ENCODE data around the gene SH3BP2. TPM values are rescaled to one million over a fixed set of nuclear protein-coding genes. Genes with fewer than 3 reads are reported as not detected.

SH3BP2 gene
- total RNA-seq, 1 donor = 30.8 TPM

DNA sequence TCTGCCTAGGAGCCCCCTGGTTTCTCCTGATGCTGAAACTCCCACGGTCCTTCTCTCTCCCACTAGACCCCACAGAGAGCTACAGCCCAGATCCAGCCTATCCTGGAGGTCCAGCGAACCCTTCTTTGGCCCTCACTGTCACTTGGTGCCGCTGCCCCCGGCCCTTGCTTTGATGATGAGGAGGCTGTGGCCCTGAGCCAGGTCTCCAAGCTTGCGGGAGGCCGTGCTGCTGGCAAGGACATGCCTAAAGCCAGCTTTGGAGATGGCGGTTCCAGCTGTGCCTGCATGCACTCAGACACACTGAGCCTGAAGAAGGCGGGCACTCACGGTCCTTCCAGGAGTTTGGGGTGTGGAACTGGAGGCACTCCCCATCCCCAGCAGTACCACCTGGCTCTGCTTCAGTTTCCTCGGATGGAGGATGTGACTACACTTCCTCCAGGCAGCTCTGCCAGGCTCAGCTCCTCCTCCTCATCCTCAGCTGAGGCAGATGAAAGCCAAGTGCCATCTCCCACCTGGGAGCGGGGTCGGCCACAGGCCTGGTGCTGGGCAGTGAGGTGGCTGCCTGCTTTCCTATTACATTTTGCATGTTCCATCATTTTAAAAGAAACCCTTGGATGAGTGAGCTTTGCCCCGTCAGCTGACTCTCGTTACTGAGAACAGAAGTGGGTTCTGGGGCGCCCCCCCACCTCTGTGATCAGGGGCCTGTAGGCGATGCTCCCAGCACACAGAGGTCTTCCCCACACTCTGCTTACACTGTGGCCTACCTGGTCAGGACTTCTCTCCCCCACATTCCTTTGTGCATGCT is 45.8 kb upstream of the SH3BP2 start:
- DNase-seq (ENCODE audit: low read depth) = no peak
- TF ChIP-seq, protein P1, sequence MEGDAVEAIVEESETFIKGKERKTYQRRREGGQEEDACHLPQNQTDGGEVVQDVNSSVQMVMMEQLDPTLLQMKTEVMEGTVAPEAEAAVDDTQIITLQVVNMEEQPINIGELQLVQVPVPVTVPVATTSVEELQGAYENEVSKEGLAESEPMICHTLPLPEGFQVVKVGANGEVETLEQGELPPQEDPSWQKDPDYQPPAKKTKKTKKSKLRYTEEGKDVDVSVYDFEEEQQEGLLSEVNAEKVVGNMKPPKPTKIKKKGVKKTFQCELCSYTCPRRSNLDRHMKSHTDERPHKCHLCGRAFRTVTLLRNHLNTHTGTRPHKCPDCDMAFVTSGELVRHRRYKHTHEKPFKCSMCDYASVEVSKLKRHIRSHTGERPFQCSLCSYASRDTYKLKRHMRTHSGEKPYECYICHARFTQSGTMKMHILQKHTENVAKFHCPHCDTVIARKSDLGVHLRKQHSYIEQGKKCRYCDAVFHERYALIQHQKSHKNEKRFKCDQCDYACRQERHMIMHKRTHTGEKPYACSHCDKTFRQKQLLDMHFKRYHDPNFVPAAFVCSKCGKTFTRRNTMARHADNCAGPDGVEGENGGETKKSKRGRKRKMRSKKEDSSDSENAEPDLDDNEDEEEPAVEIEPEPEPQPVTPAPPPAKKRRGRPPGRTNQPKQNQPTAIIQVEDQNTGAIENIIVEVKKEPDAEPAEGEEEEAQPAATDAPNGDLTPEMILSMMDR (IDR thresholded peaks at IDR 0.05; ENCODE audit: insufficient read depth, low read length) = no peak
- H3K4me3 ChIP-seq (ENCODE audit: low read depth, low read length) = no peak overlapping the region

DNA sequence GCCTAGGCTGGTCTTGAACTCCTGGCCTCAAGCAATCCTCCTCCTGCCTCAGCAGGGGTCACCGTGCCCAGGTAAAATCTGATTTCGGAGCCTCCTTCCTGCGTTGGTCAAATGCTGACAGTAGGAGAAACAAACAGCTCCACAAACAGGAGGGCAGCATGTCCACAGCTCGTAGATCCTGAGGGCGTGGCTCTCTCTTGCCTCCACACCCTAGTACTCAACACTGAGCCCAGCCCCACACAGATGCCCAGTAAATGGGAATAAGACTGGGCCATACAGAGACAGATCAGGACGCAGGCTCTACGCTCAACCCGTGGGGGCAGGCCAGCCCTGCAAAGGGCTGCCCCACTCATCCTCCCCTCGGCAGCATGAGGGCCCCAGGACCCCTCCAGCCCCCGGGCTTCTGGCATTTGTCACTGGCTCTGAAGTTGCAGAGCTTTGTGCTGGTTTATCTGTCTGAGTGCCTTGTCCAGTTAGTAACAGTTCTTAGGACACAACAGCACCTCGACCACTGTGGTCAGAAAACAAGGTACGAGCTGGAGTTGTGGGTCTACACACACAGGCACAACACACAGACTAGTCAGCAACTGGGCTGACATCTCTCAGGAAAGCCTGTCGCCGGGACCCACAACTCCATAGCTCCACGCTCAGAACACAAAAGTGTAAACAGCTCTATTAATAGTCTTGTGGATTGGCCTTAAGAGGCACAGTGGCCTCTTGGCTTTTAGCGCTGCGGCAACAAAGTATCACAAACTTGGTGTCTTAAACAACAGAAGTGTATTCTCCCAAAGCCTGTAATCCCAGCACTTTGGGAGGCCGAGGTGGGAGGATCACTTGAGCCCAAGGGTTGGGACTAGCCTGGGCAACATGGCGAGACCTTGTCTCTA is 41.9 kb upstream of the SH3BP2 start:
- TF ChIP-seq, protein P1 (IDR thresholded peaks at IDR 0.05; ENCODE audit: insufficient read depth, low read length) = no peak
- no peak overlapping the region for H3K4me3 ChIP-seq (ENCODE audit: low read depth, low read length)
- DNase-seq (ENCODE audit: low read depth) = no peak

DNA sequence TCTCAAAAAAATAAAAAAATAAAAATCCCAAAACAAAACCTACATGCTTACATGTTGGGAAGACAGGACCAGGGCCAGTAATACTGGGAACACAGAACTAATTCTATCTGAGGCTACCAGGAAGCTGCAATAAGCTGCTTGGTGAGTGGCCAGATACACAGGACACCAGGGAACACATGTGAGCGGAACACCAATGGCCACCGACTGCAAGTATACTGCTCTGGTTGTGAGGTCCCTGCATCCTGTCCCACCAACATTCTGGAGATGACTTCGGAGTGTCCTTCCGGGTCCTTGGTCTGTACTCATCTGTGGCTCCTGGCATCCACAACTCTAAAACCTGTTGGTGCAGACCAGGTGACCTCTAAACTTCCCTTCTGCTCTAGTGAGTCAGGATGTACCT is 39.4 kb upstream of the SH3BP2 start:
- TF ChIP-seq, protein P1 (IDR thresholded peaks at IDR 0.05; ENCODE audit: insufficient read depth, low read length) = no peak
- H3K4me3 ChIP-seq (ENCODE audit: low read depth, low read length) = no peak overlapping the region
- DNase-seq (ENCODE audit: low read depth) = no peak

DNA sequence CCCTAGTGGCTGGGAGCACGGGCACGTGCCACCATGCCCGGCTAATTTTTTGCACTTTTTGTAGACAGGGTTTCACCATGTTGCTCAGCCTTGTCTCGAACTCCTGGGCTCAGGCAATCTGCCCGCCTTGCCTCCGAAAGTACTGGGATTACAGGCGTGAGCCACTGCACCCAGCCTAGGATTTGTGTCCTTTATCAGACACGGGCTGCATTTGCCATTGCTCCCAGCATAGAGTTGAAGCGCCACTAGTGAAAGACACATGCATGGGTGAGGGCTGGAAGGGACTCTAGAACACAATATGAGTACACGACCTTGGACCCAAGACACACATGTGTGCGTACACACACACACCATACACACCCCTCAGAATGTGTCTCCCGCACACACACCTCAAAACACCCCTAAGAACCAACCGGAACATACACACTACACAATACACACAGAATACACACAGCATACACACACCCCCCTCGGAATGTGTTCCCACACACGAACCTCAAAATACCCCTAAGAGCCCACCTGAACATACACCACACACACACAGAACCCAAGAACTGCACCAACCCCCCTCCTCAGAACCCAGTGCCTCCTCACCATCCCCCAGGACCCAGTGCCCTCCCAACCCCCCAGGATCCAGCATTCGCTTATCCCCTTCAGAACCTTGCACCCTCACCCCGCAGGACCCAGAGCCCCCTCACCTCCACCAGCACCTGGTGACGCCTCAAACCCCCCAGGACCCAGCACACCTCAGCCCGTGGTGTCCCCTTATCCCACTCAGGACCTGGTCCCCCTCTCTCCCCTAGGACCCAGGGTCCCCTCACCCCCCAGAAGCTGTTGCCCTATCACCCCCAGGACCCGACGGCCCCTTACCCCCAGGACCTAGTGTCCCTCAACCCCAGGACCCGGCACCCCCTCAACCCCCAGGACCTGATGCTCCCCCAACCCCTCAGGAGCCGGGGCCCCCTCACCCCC is 37.8 kb upstream of the SH3BP2 start:
- TF ChIP-seq, protein P1 (IDR thresholded peaks at IDR 0.05; ENCODE audit: insufficient read depth, low read length) = no peak
- DNase-seq (ENCODE audit: low read depth) = no peak
- H3K4me3 ChIP-seq (ENCODE audit: low read depth, low read length) = peak overlapping the region; percentile 88

DNA sequence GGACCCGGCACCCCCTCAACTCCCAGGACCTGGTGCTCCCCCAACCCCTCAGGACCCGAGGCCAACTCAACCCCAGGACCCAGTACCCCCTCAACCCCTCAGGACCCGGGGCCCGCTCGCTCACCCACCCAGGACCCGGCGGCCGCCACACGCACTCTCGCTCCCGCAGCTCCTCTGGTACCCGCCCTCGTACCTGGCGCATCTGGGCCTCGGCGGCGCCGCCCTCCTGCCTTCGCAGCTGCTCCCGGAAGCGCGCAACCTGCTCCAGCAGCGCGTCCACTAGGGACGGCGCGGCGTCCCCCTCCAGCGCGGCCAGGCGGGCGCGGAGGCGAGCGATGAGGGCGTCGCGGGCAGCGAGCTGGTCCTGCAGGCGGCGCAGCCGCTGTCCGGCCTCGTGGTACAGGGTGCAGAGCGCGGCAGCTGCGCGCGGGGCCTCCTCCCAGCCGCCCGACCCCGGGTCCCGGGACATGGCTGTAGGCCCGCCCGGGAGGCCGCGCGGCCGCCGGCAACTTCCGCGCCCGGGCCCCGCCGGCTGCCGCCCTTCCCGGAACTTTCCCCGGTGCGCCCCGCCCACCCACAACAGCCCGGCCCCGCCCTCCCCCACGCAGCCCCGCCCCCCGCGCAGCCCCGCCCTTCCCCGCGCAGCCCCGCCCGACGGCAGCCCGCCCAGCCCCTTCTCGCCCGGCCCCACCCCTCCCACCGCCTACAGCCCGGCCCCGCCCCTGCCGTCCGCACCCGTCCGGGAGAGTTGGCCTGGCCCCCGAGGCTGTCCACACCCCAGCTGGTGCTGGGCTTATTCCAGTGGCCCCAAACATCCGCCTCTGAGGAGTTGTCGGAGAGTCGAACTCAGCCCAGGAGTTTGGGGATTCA is 36.8 kb upstream of the SH3BP2 start, which contains the start of gene TNIP2:
Gene TNIP2, minus strand, starts transcription at position 516 of the 870 bp plus-strand sequence. Its CDS starts 47 bp downstream, at position 469.
- DNase-seq (ENCODE audit: low read depth) = peak; percentile 77
- H3K4me3 ChIP-seq (ENCODE audit: low read depth, low read length) = peak within 1 kb of the TSS; percentile 88
- TF ChIP-seq, protein P1 (IDR thresholded peaks at IDR 0.05; ENCODE audit: insufficient read depth, low read length) = peak; percentile 26
